Fibroblast of lung (primary cell): ENCODE measurements around the gene PCBP3. TPM values are rescaled to one million over a fixed set of nuclear protein-coding genes. Genes with fewer than 3 reads are reported as not detected.

ENCODE experiments used
- DNase-seq, 2 donors: peaks; one replicate each; pipeline versions ENCODE4 v3.0.0 to v3.0.0-alpha.2; 2010; ENCODE audit warnings: low read depth in 2 of 2
- H2AFZ ChIP-seq: 2 replicates; pipeline ENCODE4 v1.5.1; 2012; ENCODE audit warnings: low read length, control low read depth, inconsistent platforms
- H3K27ac ChIP-seq: 2 replicates; pipeline ENCODE4 v1.5.1; 2011; ENCODE audit warnings: low read length, control low read depth; ENCODE audit not compliant: insufficient read depth
- H3K27me3 ChIP-seq: 2 replicates; pipeline ENCODE4 v1.5.1; 2011; ENCODE audit warnings: mild to moderate bottlenecking, low read length; ENCODE audit not compliant: control insufficient read depth, insufficient read depth
- H3K36me3 ChIP-seq: 2 replicates; pipeline ENCODE4 v1.5.1; 2011; ENCODE audit warnings: low read length; ENCODE audit not compliant: control insufficient read depth, insufficient read depth
- H3K4me1 ChIP-seq: 2 replicates; pipeline ENCODE4 v1.5.1; 2011; ENCODE audit warnings: low read length; ENCODE audit not compliant: control insufficient read depth, insufficient read depth; ENCODE audit errors: extremely low read depth
- H3K4me2 ChIP-seq: 2 replicates; pipeline ENCODE4 v1.5.1; 2011; ENCODE audit warnings: low read length, control low read depth; ENCODE audit not compliant: insufficient read depth; ENCODE audit errors: extremely low read depth
- H3K4me3 ChIP-seq, 4 experiments: fragments of 200-600 bp in 1 of 4; sonication (generic) in 1 of 4; replicated peaks in 1 of 4; 2 replicates each; pipeline ENCODE4 v1.5.1; 2011 to 2016; ENCODE audit warnings: low read length in 4 of 4, low read depth in 3 of 4, mild to moderate bottlenecking in 3 of 4, control low read depth in 2 of 4, inconsistent platforms in 1 of 4, mixed read lengths in 1 of 4; ENCODE audit not compliant: insufficient read depth in 1 of 4; ENCODE audit errors: control extremely low read depth in 1 of 4
- H3K79me2 ChIP-seq: 2 replicates; pipeline ENCODE4 v1.5.1; 2012; ENCODE audit warnings: mild to moderate bottlenecking, low read length, inconsistent platforms; ENCODE audit not compliant: control insufficient read depth, insufficient read depth
- H3K9ac ChIP-seq: 2 replicates; pipeline ENCODE4 v1.5.1; 2011; ENCODE audit warnings: mild to moderate bottlenecking, low read length, control low read depth; ENCODE audit not compliant: insufficient read depth
- H3K9me3 ChIP-seq: 2 replicates; pipeline ENCODE4 v1.5.1; 2012; ENCODE audit warnings: low read depth, low read length; ENCODE audit not compliant: control insufficient read depth, insufficient read depth
- H4K20me1 ChIP-seq: 2 replicates; pipeline ENCODE4 v1.5.1; 2011; ENCODE audit warnings: low read length; ENCODE audit not compliant: control insufficient read depth, insufficient read depth; ENCODE audit errors: extremely low read depth
- CTCF ChIP-seq, 2 donors: IDR thresholded peaks in 1 of 2; conservative IDR thresholded peaks in 1 of 2; 1 replicate in 1 of 2; 2 replicates in 1 of 2; pipeline ENCODE4 v1.5.1; 2011 to 2012; ENCODE audit warnings: low read length in 2 of 2, control low read depth in 1 of 2, inconsistent platforms in 1 of 2, low read depth in 1 of 2, mild to moderate bottlenecking in 1 of 2
- EZH2 ChIP-seq: IDR thresholded peaks from 2 replicates; pipeline ENCODE4 v1.5.1; 2012; ENCODE audit warnings: low read length, control low read depth, mild to moderate bottlenecking; ENCODE audit errors: missing control alignments
- polyA plus RNA-seq, 2 donors: library from polyadenylated mRNA; depleted of rRNA in 1 of 2; stranded (reverse) in 1 of 2; unstranded in 1 of 2; fragments of >200 nt; gene quantifications; 2 replicates each; pipeline ENCODE4 v1.2.1, GENCODE V29; 2011 to 2012; ENCODE audit warnings: missing spikeins in 1 of 2
- total RNA-seq: library from RNA; depleted of rRNA; stranded (reverse); fragments of >200 nt; gene quantifications from 2 replicates; pipeline ENCODE4 v1.2.1, GENCODE V29; 2014

Gene PCBP3
- total and polyA plus RNA-seq, 2 donors (not counting 1 experiment from before 2014, with no cell fraction given), result 0.51 to 1.7 TPM

- Histone ChIP-seq H3K27me3 (no peaks in the 10 kb centered on the region), H2AFZ (no peak overlapping the region), H3K4me2 (no peak overlapping the region), H3K36me3 (no peaks in the 10 kb centered on the region), H3K79me2 (no peaks in the 10 kb centered on the region), H3K4me1 (peaks cover 2% of the 10 kb centered on the region), H3K9ac (no peak overlapping the region), H3K9me3 (no peaks in the 10 kb centered on the region), H4K20me1 (no peaks in the 10 kb centered on the region), H3K4me3 (no peak overlapping the region), H3K27ac (no peak overlapping the region)
- no peak for DNase-seq
- TF ChIP-seq EZH2 (no peak), CTCF (conservative IDR thresholded peaks at IDR 0.05 in 1 of 2, IDR thresholded peaks at IDR 0.05 in 1 of 2; ENCODE audit: low read depth in 1 of 2, low read length in 2 of 2) (no peak)
Observed at GRCh38 chr21:45613396-45613795, 30.1 kb upstream of the PCBP3 start.

GRCh38 chr21:45613881-45614280 lies 29.6 kb upstream of the PCBP3 start:
- no peak overlapping the region for H3K4me3 ChIP-seq
- no peak for TF ChIP-seq CTCF (conservative IDR thresholded peaks at IDR 0.05 in 1 of 2, IDR thresholded peaks at IDR 0.05 in 1 of 2; ENCODE audit: low read depth in 1 of 2, low read length in 2 of 2)
- no peak for TF ChIP-seq EZH2
- H3K9ac ChIP-seq, result no peak overlapping the region
- no peaks in the 10 kb centered on the region for H3K27me3 ChIP-seq
- no peaks in the 10 kb centered on the region for H3K36me3 ChIP-seq
- H3K9me3 ChIP-seq, result no peaks in the 10 kb centered on the region
- peaks cover 2% of the 10 kb centered on the region for H3K4me1 ChIP-seq
- H3K27ac ChIP-seq, result no peak overlapping the region
- no peak overlapping the region for H2AFZ ChIP-seq
- no peaks in the 10 kb centered on the region for H3K79me2 ChIP-seq
- no peaks in the 10 kb centered on the region for H4K20me1 ChIP-seq
- H3K4me2 ChIP-seq, result peak overlapping the region; percentile 13
- DNase-seq, result no peak

- no peak overlapping the region for H3K9ac ChIP-seq
- no peaks in the 10 kb centered on the region for H3K79me2 ChIP-seq
- no peak overlapping the region for H2AFZ ChIP-seq
- H3K27me3 ChIP-seq, result peaks cover 4% of the 10 kb centered on the region
- H3K4me3 ChIP-seq, result no peak overlapping the region
- no peak overlapping the region for H3K4me2 ChIP-seq
- H3K27ac ChIP-seq, result no peak overlapping the region
- no peaks in the 10 kb centered on the region for H3K9me3 ChIP-seq
- no peaks in the 10 kb centered on the region for H4K20me1 ChIP-seq
- peak in 1 of 2 donors; percentile 45 for DNase-seq
- no peaks in the 10 kb centered on the region for H3K36me3 ChIP-seq
- H3K4me1 ChIP-seq, result peaks cover 2% of the 10 kb centered on the region
- TF ChIP-seq EZH2 (no peak), CTCF (conservative IDR thresholded peaks at IDR 0.05 in 1 of 2, IDR thresholded peaks at IDR 0.05 in 1 of 2; ENCODE audit: low read depth in 1 of 2, low read length in 2 of 2) (no peak)
Observed at GRCh38 chr21:45615145-45615711, 28.3 kb upstream of the PCBP3 start.
